Measurements from ENCODE around the gene ROBO1. TPM values are rescaled to one million over a fixed set of nuclear protein-coding genes. Genes with fewer than 3 reads are reported as not detected.

Gene ROBO1
- total RNA-seq, 1 donor from 2014 or later, result 250 TPM

- no peaks in the 10 kb centered on the region for H3K36me3 Mint-ChIP-seq (ENCODE audit: low read depth, unreplicated experiment)
- no peaks in the 10 kb centered on the region for H3K27me3 Mint-ChIP-seq (ENCODE audit: unreplicated experiment)
- H3K4me3 Mint-ChIP-seq (ENCODE audit: unreplicated experiment), result no peak overlapping the region
- H3K4me1 Mint-ChIP-seq (ENCODE audit: unreplicated experiment), result no peaks in the 10 kb centered on the region
- no peak for DNase-seq (ENCODE audit: low spot score)
- no peaks in the 10 kb centered on the region for H3K9me3 Mint-ChIP-seq (ENCODE audit: unreplicated experiment)
- TF ChIP-seq, protein P1, sequence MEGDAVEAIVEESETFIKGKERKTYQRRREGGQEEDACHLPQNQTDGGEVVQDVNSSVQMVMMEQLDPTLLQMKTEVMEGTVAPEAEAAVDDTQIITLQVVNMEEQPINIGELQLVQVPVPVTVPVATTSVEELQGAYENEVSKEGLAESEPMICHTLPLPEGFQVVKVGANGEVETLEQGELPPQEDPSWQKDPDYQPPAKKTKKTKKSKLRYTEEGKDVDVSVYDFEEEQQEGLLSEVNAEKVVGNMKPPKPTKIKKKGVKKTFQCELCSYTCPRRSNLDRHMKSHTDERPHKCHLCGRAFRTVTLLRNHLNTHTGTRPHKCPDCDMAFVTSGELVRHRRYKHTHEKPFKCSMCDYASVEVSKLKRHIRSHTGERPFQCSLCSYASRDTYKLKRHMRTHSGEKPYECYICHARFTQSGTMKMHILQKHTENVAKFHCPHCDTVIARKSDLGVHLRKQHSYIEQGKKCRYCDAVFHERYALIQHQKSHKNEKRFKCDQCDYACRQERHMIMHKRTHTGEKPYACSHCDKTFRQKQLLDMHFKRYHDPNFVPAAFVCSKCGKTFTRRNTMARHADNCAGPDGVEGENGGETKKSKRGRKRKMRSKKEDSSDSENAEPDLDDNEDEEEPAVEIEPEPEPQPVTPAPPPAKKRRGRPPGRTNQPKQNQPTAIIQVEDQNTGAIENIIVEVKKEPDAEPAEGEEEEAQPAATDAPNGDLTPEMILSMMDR (IDR thresholded peaks at IDR 0.05; ENCODE audit: unreplicated experiment), result no peak
- no peak overlapping the region for H3K27ac Mint-ChIP-seq (ENCODE audit: unreplicated experiment)
Observed at GRCh38 chr3:79344876-79345871, 422.6 kb downstream of the ROBO1 start.

DNA sequence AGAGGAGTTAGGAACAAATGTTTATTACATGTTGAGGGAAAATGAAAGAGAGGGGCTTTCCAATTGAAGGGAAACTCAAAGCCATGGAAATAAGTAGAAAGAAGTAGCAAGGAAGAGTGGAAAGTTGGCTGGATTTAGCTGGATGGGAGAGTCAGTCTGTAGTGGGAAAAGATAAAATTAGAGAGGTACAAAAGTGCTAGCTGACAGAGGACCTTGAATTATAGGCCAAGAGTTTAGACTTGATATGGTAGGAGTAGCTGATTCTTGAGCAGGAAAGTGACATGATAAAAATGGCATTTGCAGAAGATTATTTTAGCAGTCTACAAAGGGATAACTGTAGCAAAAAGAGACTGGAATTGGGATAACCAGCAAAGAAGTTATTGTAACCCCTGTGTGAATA lies 425.8 kb downstream of the ROBO1 start:
- Mint-ChIP-seq H3K9me3 (ENCODE audit: unreplicated experiment) (no peaks in the 10 kb centered on the region), H3K27me3 (ENCODE audit: unreplicated experiment) (no peaks in the 10 kb centered on the region), H3K36me3 (ENCODE audit: low read depth, unreplicated experiment) (no peaks in the 10 kb centered on the region), H3K4me3 (ENCODE audit: unreplicated experiment) (no peak overlapping the region), H3K4me1 (ENCODE audit: unreplicated experiment) (no peaks in the 10 kb centered on the region), H3K27ac (ENCODE audit: unreplicated experiment) (no peak overlapping the region)
- DNase-seq (ENCODE audit: low spot score), result no peak
- TF ChIP-seq, protein P1 (IDR thresholded peaks at IDR 0.05; ENCODE audit: unreplicated experiment), result no peak

DNA sequence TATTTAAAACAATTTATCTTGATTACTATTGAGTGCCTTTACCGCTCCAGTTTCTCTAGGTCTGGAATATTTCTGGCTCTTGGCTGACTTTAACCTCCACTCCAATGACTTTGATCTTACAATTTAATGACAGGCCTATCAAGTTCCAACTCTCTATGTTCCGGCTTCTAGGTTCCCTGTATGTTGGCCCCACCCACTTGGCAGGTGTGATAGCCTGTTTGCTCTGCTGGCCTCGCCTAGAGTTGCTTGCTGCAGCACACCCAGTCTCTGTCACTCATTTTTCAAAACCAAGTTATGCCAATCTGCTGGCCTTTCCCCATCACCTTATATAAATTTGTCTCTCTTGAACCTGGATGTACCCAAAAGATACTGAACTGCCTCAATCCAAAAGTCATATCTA lies 428.0 kb downstream of the ROBO1 start:
- H3K36me3 Mint-ChIP-seq (ENCODE audit: low read depth, unreplicated experiment), result peaks cover 4% of the 10 kb centered on the region
- no peak overlapping the region for H3K27ac Mint-ChIP-seq (ENCODE audit: unreplicated experiment)
- H3K27me3 Mint-ChIP-seq (ENCODE audit: unreplicated experiment), result no peaks in the 10 kb centered on the region
- no peak overlapping the region for H3K4me3 Mint-ChIP-seq (ENCODE audit: unreplicated experiment)
- H3K9me3 Mint-ChIP-seq (ENCODE audit: unreplicated experiment), result no peaks in the 10 kb centered on the region
- TF ChIP-seq, protein P1 (IDR thresholded peaks at IDR 0.05; ENCODE audit: unreplicated experiment), result no peak
- no peaks in the 10 kb centered on the region for H3K4me1 Mint-ChIP-seq (ENCODE audit: unreplicated experiment)
- no peak for DNase-seq (ENCODE audit: low spot score)

DNA sequence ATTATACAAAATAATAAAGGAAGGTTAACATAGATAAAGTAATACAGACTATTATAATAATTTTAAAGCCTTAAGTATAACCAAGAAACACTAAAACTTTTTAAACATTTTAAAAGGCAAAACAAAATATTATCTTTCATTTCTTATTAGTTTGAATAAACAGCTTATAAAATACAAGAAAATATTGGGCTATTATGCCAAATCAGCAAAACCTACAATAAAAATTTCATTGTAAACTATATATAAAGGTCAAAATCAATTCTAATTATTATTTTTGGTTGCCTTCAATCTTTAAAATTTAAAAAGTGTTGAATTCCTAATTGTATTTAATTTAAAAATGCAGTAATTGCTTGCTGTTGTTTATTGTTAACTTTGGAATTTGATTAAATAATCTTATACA lies 430.0 kb downstream of the ROBO1 start:
- H3K36me3 Mint-ChIP-seq (ENCODE audit: low read depth, unreplicated experiment), result peaks cover 4% of the 10 kb centered on the region
- H3K27me3 Mint-ChIP-seq (ENCODE audit: unreplicated experiment), result no peaks in the 10 kb centered on the region
- no peak overlapping the region for H3K27ac Mint-ChIP-seq (ENCODE audit: unreplicated experiment)
- H3K4me3 Mint-ChIP-seq (ENCODE audit: unreplicated experiment), result no peak overlapping the region
- no peaks in the 10 kb centered on the region for H3K4me1 Mint-ChIP-seq (ENCODE audit: unreplicated experiment)
- TF ChIP-seq, protein P1 (IDR thresholded peaks at IDR 0.05; ENCODE audit: unreplicated experiment), result no peak
- DNase-seq (ENCODE audit: low spot score), result no peak
- no peaks in the 10 kb centered on the region for H3K9me3 Mint-ChIP-seq (ENCODE audit: unreplicated experiment)

DNA sequence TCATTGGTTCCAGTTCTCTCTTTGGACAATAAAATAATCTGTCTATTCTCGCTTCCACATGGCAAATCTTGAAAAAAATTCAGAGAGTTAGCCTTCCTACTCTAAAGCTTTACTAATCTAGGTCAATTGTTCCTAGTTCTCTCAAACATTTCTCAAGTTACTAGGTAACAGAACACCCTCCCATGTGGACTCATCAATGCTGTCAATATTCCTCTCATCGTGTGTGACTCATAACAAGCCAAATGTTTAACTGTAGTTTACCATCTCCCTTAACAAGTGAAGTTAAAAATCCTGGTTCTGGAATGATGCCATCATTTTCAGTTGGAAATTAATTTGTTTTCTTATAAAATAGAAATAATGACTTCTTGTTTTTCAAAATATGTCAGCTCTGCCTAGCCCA lies 438.6 kb downstream of the ROBO1 start:
- no peaks in the 10 kb centered on the region for H3K9me3 Mint-ChIP-seq (ENCODE audit: unreplicated experiment)
- no peak overlapping the region for H3K27ac Mint-ChIP-seq (ENCODE audit: unreplicated experiment)
- no peak for DNase-seq (ENCODE audit: low spot score)
- no peaks in the 10 kb centered on the region for H3K27me3 Mint-ChIP-seq (ENCODE audit: unreplicated experiment)
- H3K4me3 Mint-ChIP-seq (ENCODE audit: unreplicated experiment), result no peak overlapping the region
- TF ChIP-seq, protein P1 (IDR thresholded peaks at IDR 0.05; ENCODE audit: unreplicated experiment), result no peak
- peaks cover 4% of the 10 kb centered on the region for H3K4me1 Mint-ChIP-seq (ENCODE audit: unreplicated experiment)
- H3K36me3 Mint-ChIP-seq (ENCODE audit: low read depth, unreplicated experiment), result no peaks in the 10 kb centered on the region

Data from endothelial cell (in vitro differentiated cells).